Motor neuron (in vitro differentiated cells): Measurements from ENCODE around the gene ENOX1. TPM values are rescaled to one million over a fixed set of nuclear protein-coding genes. Genes with fewer than 3 reads are reported as not detected.

Experiments used
- ATAC-seq, 8 experiments: fragments of 200-7000 bp; cut with Tn5 transposase; replicated peaks in 6 of 8; 2 replicates each; pipeline ENCODE4 v1.8.0; 2021; ENCODE audit warnings: mild to moderate bottlenecking in 8 of 8, moderate library complexity in 8 of 8
- H3K27ac ChIP-seq, 2 donors: fragments of 250-450 bp; sonication (Bioruptor Pico); 2 replicates each; pipeline ENCODE4 v1.9.0; 2021; ENCODE audit warnings: antibody characterized with exemption in 2 of 2, mild to moderate bottlenecking in 2 of 2, moderate library complexity in 1 of 2
- H3K4me1 ChIP-seq, 2 donors: fragments of 250-450 bp; sonication (Bioruptor Pico); replicated peaks in 1 of 2; 2 replicates each; pipeline ENCODE4 v1.6.1; 2021; ENCODE audit warnings: antibody characterized with exemption in 2 of 2, mild to moderate bottlenecking in 2 of 2, moderate library complexity in 1 of 2
- H3K4me3 ChIP-seq, 5 donors: fragments of 250-450 bp; sonication (Bioruptor Pico); 2 replicates each; pipeline ENCODE4 v1.9.0; 2021; ENCODE audit warnings: antibody characterized with exemption in 5 of 5, mild to moderate bottlenecking in 5 of 5, moderate library complexity in 4 of 5
- WGBS, 10 experiments: fragments of 450-650 bp; shearing (Covaris generic); methylation state at CpG; one replicate each; pipeline ENCODE4 v1.0.0; 2022; 5-methylcytosine and 5-hydroxymethylcytosine counted together
- in situ Hi-C, 9 experiments: fragments of 400-800 bp; cut with MboI; loops; one replicate each; pipeline ENCODE4 v1.15.0; 2021; ENCODE audit warnings: low sequenced_read_pairs in 9 of 9, low pct_unique_long_range_greater_than_20kb in 2 of 9; ENCODE audit not compliant: unreplicated experiment in 9 of 9
- total RNA-seq, 8 experiments: library from RNA; unstranded; fragments of 300-600 nt; gene quantifications; 2 replicates each; pipeline versions ENCODE4 v1.2.3 to v1.2.4, GENCODE V29; 2022

The ENOX1 gene
- total RNA-seq, 8 experiments from 2014 or later: 5.6 to 19.0 (median 11.8) TPM

GRCh38 chr13:43229506-43229905 is 557.3 kb downstream of the ENOX1 start:
- Histone ChIP-seq H3K27ac (no peak overlapping the region), H3K4me1 (no peaks in the 10 kb centered on the region), H3K4me3 (no peak overlapping the region)
- in situ Hi-C loops: no loop called here
- peak in 2 of 8 experiments; percentile 82 to 91 for ATAC-seq
- WGBS, 10 experiments: 20 to 100% (median 60%) methylated on average over 1 to 2 of the region's 3 CpGs; no CpG with 5 or more reads in 1 of the 10 experiments

- H3K4me1 ChIP-seq: peaks cover 14% of the 10 kb centered on the region in 2 donors
- no peak overlapping the region for H3K27ac ChIP-seq
- 0 to 50% (median 38%) methylated on average over 1 to 2 of the region's 2 CpGs; no CpG with 5 or more reads in 2 of the 10 experiments for WGBS, 10 experiments
- peak in 5 of 8 experiments; percentile 59 to 82 (median 60) for ATAC-seq
- H3K4me3 ChIP-seq: no peak overlapping the region
- in situ Hi-C loops: no loop called here
These were observed 559.1 kb downstream of the ENOX1 start for GRCh38 chr13:43227721-43228120.

- ATAC-seq: peak in 5 of 8 experiments; percentile 19 to 59 (median 28)
- 0 to 90% (median 45%) methylated on average over 1 to 3 of the region's 5 CpGs; no CpG with 5 or more reads in 2 of the 10 experiments for WGBS, 10 experiments
- Histone ChIP-seq H3K4me1 (peaks cover 25 to 32% of the 10 kb centered on the region in 2 donors), H3K27ac (no peak overlapping the region), H3K4me3 (no peak overlapping the region)
- in situ Hi-C loops: no loop called here
These were observed 563.6 kb downstream of the ENOX1 start for GRCh38 chr13:43223216-43223615.

- in situ Hi-C loops: no loop called here
- WGBS, 10 experiments: 46 to 80% (median 63%) methylated on average over 1 to 4 of the region's 6 CpGs; no CpG with 5 or more reads in 4 of the 10 experiments
- peaks cover 25 to 32% of the 10 kb centered on the region in 2 donors for H3K4me1 ChIP-seq
- no peak overlapping the region for H3K4me3 ChIP-seq
- peak overlapping the region in 1 of 2 donors; percentile 57 for H3K27ac ChIP-seq
- peak in 5 of 8 experiments; percentile 15 to 68 (median 65) for ATAC-seq
These were observed 564.7 kb downstream of the ENOX1 start for GRCh38 chr13:43222086-43222485.

- peak in 6 of 8 experiments; percentile 14 to 98 (median 58) for ATAC-seq
- 14 to 100% (median 83%) methylated on average over 1 of the region's 1 CpG; no CpG with 5 or more reads in 5 of the 10 experiments for WGBS, 10 experiments
- peaks cover 25 to 32% of the 10 kb centered on the region in 2 donors for H3K4me1 ChIP-seq
These were observed 565.2 kb downstream of the ENOX1 start for GRCh38 chr13:43221611-43222010.

GRCh38 chr13:43220873-43221595 is 565.7 kb downstream of the ENOX1 start:
- H3K4me1 ChIP-seq: peaks cover 25 to 32% of the 10 kb centered on the region in 2 donors
- no peak overlapping the region for H3K27ac ChIP-seq
- no peak overlapping the region for H3K4me3 ChIP-seq
- WGBS, 10 experiments: 27 to 100% (median 76%) methylated on average over 2 to 8 of the region's 8 CpGs; no CpG with 5 or more reads in 2 of the 10 experiments
- in situ Hi-C loops: no loop called here
- peak in 3 of 8 experiments; percentile 22 to 72 (median 35) for ATAC-seq

More at GRCh38 chr13:43221611-43222010, 565.2 kb downstream of the ENOX1 start:
- Histone ChIP-seq H3K4me3 (no peak overlapping the region), H3K27ac (no peak overlapping the region)
- in situ Hi-C loops: no loop called here

- no peaks in the 10 kb centered on the region for H3K4me1 ChIP-seq
- no peak overlapping the region for H3K4me3 ChIP-seq
- 83 to 100% (median 98%) methylated on average over 1 to 4 of the region's 4 CpGs; no CpG with 5 or more reads in 4 of the 10 experiments for WGBS, 10 experiments
- no peak overlapping the region for H3K27ac ChIP-seq
- in situ Hi-C loops: no loop called here
- no peak for ATAC-seq
These were observed 572.6 kb downstream of the ENOX1 start for GRCh38 chr13:43214124-43214523.

GRCh38 chr13:43206838-43207237 is 579.9 kb downstream of the ENOX1 start:
- Histone ChIP-seq H3K27ac (no peak overlapping the region), H3K4me3 (no peak overlapping the region), H3K4me1 (no peaks in the 10 kb centered on the region)
- in situ Hi-C loops: no loop called here
- ATAC-seq: peak in 1 of 8 experiments; percentile 39

- H3K4me1 ChIP-seq: no peaks in the 10 kb centered on the region
- 25 to 98% (median 86%) methylated on average over 1 to 4 of the region's 4 CpGs; no CpG with 5 or more reads in 1 of the 10 experiments for WGBS, 10 experiments
- no peak for ATAC-seq
- in situ Hi-C loops: no loop called here
- H3K27ac ChIP-seq: no peak overlapping the region
- no peak overlapping the region for H3K4me3 ChIP-seq
These were observed 581.4 kb downstream of the ENOX1 start for GRCh38 chr13:43205416-43205815.

- in situ Hi-C loops: no loop called here
These were observed 582.2 kb downstream of the ENOX1 start for GRCh38 chr13:43204591-43204990.

GRCh38 chr13:43203781-43204180 is 583.0 kb downstream of the ENOX1 start:
- WGBS, 10 experiments: 0 to 100% (median 73%) methylated on average over 1 of the region's 1 CpG; no CpG with 5 or more reads in 4 of the 10 experiments
- Histone ChIP-seq H3K4me1 (no peaks in the 10 kb centered on the region), H3K4me3 (no peak overlapping the region), H3K27ac (no peak overlapping the region)
- peak in 2 of 8 experiments; percentile 25 to 35 for ATAC-seq
- in situ Hi-C loops: no loop called here

More at GRCh38 chr13:43204591-43204990, 582.2 kb downstream of the ENOX1 start:
- ATAC-seq: no peak
- H3K27ac ChIP-seq: no peak overlapping the region
- H3K4me3 ChIP-seq: no peak overlapping the region
- no peaks in the 10 kb centered on the region for H3K4me1 ChIP-seq
- WGBS, 10 experiments: 62 to 100% (median 94%) methylated on average over 1 to 2 of the region's 2 CpGs; no CpG with 5 or more reads in 3 of the 10 experiments

GRCh38 chr13:43200736-43201135 is 586.0 kb downstream of the ENOX1 start:
- Histone ChIP-seq H3K4me3 (no peak overlapping the region), H3K4me1 (no peaks in the 10 kb centered on the region), H3K27ac (no peak overlapping the region)
- in situ Hi-C loops: no loop called here
- 57 to 100% (median 100%) methylated on average over 1 of the region's 1 CpG; no CpG with 5 or more reads in 4 of the 10 experiments for WGBS, 10 experiments
- ATAC-seq: no peak

- ATAC-seq: no peak
- in situ Hi-C loops: no loop called here
- H3K4me1 ChIP-seq: no peaks in the 10 kb centered on the region
- no peak overlapping the region for H3K4me3 ChIP-seq
- WGBS, 10 experiments: 8 to 100% (median 89%) methylated on average over 1 of the region's 1 CpG; no CpG with 5 or more reads in 3 of the 10 experiments
- H3K27ac ChIP-seq: no peak overlapping the region
These were observed 586.5 kb downstream of the ENOX1 start for GRCh38 chr13:43200307-43200706.
